HEK293 (cell line): ENCODE measurements around the gene PTPN9.

Experiments used
- GFI1B ChIP-seq: fragments of 450-650 bp; formaldehyde crosslinking; IDR thresholded peaks from 2 replicates; pipeline ENCODE4 v1.5.1; 2016; ENCODE audit warnings: missing biosample characterization, missing genetic modification characterization
- GLIS1 ChIP-seq: fragments of 450-650 bp; formaldehyde crosslinking; IDR thresholded peaks from 2 replicates; pipeline ENCODE4 v1.5.1; 2016; ENCODE audit warnings: missing biosample characterization, missing genetic modification characterization
- HOXC10 ChIP-seq: sonication (generic); formaldehyde crosslinking; IDR thresholded peaks from 2 replicates; pipeline ENCODE4 v1.8.1; 2023; ENCODE audit warnings: mild to moderate bottlenecking, missing genetic modification reagents
- IKZF3 ChIP-seq: fragments of 450-650 bp; IDR thresholded peaks from 2 replicates; pipeline ENCODE4 v1.5.0; 2018; ENCODE audit warnings: missing biosample characterization, mild to moderate bottlenecking, missing genetic modification characterization, moderate library complexity
- PRDM1 ChIP-seq: fragments of 450-650 bp; formaldehyde crosslinking; IDR thresholded peaks from 2 replicates; pipeline ENCODE4; 2016; ENCODE audit warnings: missing biosample characterization, missing genetic modification characterization
- REPIN1 ChIP-seq: fragments of 450-650 bp; formaldehyde crosslinking; IDR thresholded peaks from 2 replicates; pipeline ENCODE4 v1.5.1; 2017; ENCODE audit warnings: missing biosample characterization, missing genetic modification characterization, low read depth
- SCRT2 ChIP-seq: fragments of 450-650 bp; formaldehyde crosslinking; IDR thresholded peaks from 2 replicates; pipeline ENCODE4 v1.5.1; 2016; ENCODE audit warnings: missing biosample characterization, missing genetic modification characterization
- ZIC2 ChIP-seq: fragments of 450-650 bp; formaldehyde crosslinking; IDR thresholded peaks from 2 replicates; pipeline ENCODE4 v1.5.1; 2016; ENCODE audit warnings: missing biosample characterization, missing genetic modification characterization
- ZNF10 ChIP-seq: fragments of 450-650 bp; formaldehyde crosslinking; IDR thresholded peaks from 2 replicates; pipeline ENCODE4 v1.5.1; 2017; ENCODE audit warnings: missing biosample characterization, missing genetic modification characterization
- ZNF140 ChIP-seq: fragments of 450-650 bp; formaldehyde crosslinking; IDR thresholded peaks from 2 replicates; pipeline ENCODE4 v1.5.1; 2016; ENCODE audit warnings: missing biosample characterization, missing genetic modification characterization
- ZNF266 ChIP-seq: fragments of 450-650 bp; formaldehyde crosslinking; IDR thresholded peaks from 2 replicates; pipeline ENCODE4 v1.5.1; 2016; ENCODE audit warnings: missing biosample characterization, missing genetic modification characterization, low read depth
- ZNF274 ChIP-seq, 2 experiments: fragments of 200-500 bp in 1 of 2; fragments of 450-650 bp in 1 of 2; sonication (Bioruptor generic) in 1 of 2; formaldehyde crosslinking in 1 of 2; IDR thresholded peaks; 2 replicates each; pipeline versions ENCODE4 v1.5.1 to v1.6.1; 2014 to 2016; ENCODE audit warnings: borderline replicate concordance in 1 of 2, inconsistent platforms in 1 of 2, low read length in 1 of 2, missing biosample characterization in 1 of 2, missing genetic modification characterization in 1 of 2
- ZNF350 ChIP-seq: fragments of 450-650 bp; formaldehyde crosslinking; IDR thresholded peaks from 2 replicates; pipeline ENCODE4 v1.5.0; 2017; ENCODE audit warnings: missing biosample characterization, mild to moderate bottlenecking, missing genetic modification characterization
- ZNF354C ChIP-seq: fragments of 450-650 bp; formaldehyde crosslinking; IDR thresholded peaks from 2 replicates; pipeline ENCODE4 v1.5.1; 2016; ENCODE audit warnings: missing biosample characterization, missing genetic modification characterization, low read depth, borderline replicate concordance
- ZNF366 ChIP-seq: fragments of 450-650 bp; formaldehyde crosslinking; conservative IDR thresholded peaks from 2 replicates; pipeline ENCODE4 v1.5.1; 2016; ENCODE audit warnings: missing biosample characterization, missing genetic modification characterization
- ZNF394 ChIP-seq: fragments of 450-650 bp; formaldehyde crosslinking; IDR thresholded peaks from 2 replicates; pipeline ENCODE4 v1.5.1; 2016; ENCODE audit warnings: missing biosample characterization, missing genetic modification characterization, mild to moderate bottlenecking, moderate library complexity, borderline replicate concordance
- ZNF404 ChIP-seq: fragments of 450-650 bp; formaldehyde crosslinking; IDR thresholded peaks from 2 replicates; pipeline ENCODE4 v1.5.1; 2017; ENCODE audit warnings: missing biosample characterization, missing genetic modification characterization
- ZNF501 ChIP-seq: fragments of 450-650 bp; formaldehyde crosslinking; IDR thresholded peaks from 2 replicates; pipeline ENCODE4 v1.5.1; 2016; ENCODE audit warnings: missing biosample characterization, missing genetic modification characterization
- ZNF560 ChIP-seq: fragments of 450-650 bp; formaldehyde crosslinking; IDR thresholded peaks from 2 replicates; pipeline ENCODE4 v1.5.1; 2017; ENCODE audit warnings: missing biosample characterization, missing genetic modification characterization, borderline replicate concordance
- ZNF677 ChIP-seq: fragments of 450-650 bp; IDR thresholded peaks from 2 replicates; pipeline ENCODE4 v1.5.0; 2018; ENCODE audit warnings: missing biosample characterization, mild to moderate bottlenecking, missing genetic modification characterization, moderate library complexity
- ZSCAN23 ChIP-seq: fragments of 450-650 bp; formaldehyde crosslinking; IDR thresholded peaks from 2 replicates; pipeline ENCODE4 v1.5.1; 2016; ENCODE audit warnings: missing biosample characterization, missing genetic modification characterization
- ZXDB ChIP-seq: fragments of 450-650 bp; formaldehyde crosslinking; IDR thresholded peaks from 2 replicates; pipeline ENCODE4 v1.5.1; 2016; ENCODE audit warnings: missing biosample characterization, missing genetic modification characterization
- TF ChIP-seq, protein P1 (sequence below): fragments of 450-650 bp; formaldehyde crosslinking; IDR thresholded peaks from 2 replicates; pipeline ENCODE4 v1.5.1; 2016; ENCODE audit warnings: missing biosample characterization, missing genetic modification characterization
- TF ChIP-seq, protein P2 (sequence below): fragments of 450-650 bp; formaldehyde crosslinking; IDR thresholded peaks from 2 replicates; pipeline ENCODE4 v1.5.1; 2016; ENCODE audit warnings: missing biosample characterization, missing genetic modification characterization
- TF ChIP-seq, protein P3 (sequence below): fragments of 450-650 bp; formaldehyde crosslinking; IDR thresholded peaks from 2 replicates; pipeline ENCODE4 v1.5.1; 2016; ENCODE audit warnings: missing biosample characterization, missing genetic modification characterization
- TF ChIP-seq, protein P4 (sequence below): fragments of 450-650 bp; formaldehyde crosslinking; IDR thresholded peaks from 2 replicates; pipeline ENCODE4 v1.5.1; 2016; ENCODE audit warnings: missing biosample characterization, missing genetic modification characterization, borderline replicate concordance
- TF ChIP-seq, protein P5 (sequence below): fragments of 450-650 bp; formaldehyde crosslinking; IDR thresholded peaks from 2 replicates; pipeline ENCODE4; 2016; ENCODE audit warnings: missing biosample characterization, missing genetic modification characterization

Gene PTPN9

DNA sequence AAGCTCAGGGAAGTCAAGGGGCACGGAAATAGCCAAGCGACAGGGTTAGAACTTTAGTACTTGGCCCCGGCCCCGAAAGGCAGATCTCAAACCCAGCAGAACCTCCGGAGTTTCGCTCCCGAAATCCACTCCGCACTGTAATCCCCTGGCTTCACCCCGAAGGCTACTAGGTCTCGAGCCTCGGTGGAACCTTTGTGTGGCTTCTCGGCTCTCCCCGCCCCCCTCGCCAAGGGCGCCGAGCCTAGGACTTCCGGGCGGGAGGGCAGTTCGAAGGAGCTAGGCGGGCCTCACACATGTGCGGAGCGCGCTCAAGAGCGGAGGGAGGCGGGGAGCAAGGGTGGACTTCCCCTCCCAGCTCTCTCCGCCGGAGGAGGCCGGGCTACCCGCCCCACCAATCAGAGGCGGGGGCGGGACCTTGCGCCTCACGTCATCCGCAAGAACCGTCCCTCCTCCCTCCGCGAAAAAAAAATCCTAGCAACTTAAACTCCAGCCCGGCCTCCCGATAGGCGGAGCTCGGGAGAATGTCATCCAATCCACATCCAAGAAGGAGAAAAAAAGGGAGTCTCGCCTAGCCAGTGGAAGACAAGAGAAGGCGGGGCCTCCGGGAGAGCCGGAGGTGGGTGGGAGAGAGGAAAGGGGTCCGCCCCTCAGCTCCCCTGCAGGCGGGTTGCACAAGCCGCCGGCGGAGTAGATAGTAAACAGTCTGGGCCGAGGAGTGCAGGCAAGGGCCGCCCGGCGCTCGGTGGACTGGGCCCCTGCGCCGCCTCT, 125.2 kb downstream of the PTPN9 start (continued):
- 0 out of 2 replicates have a peak, but pooled peaks have one; percentile 85 for TF ChIP-seq ZXDB (tag by site-specific recombination)
- TF ChIP-seq ZNF354C (tag by site-specific recombination): no peak
- TF ChIP-seq ZNF10: no peak
- TF ChIP-seq, protein P1, sequence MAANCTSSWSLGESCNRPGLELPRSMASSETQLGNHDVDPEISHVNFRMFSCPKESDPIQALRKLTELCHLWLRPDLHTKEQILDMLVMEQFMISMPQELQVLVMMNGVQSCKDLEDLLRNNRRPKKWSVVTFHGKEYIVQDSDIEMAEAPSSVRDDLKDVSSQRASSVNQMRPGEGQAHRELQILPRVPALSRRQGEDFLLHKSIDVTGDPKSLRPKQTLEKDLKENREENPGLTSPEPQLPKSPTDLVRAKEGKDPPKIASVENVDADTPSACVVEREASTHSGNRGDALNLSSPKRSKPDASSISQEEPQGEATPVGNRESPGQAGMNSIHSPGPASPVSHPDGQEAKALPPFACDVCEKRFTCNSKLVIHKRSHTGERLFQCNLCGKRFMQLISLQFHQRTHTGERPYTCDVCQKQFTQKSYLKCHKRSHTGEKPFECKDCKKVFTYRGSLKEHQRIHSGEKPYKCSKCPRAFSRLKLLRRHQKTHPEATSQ (tag by site-specific recombination): no peak
- no peak for TF ChIP-seq SCRT2 (tag by site-specific recombination)
- TF ChIP-seq ZNF274 (IDR thresholded peaks at IDR 0.05; ENCODE audit: low read length): no peak
- TF ChIP-seq ZNF274 (tag by site-specific recombination; IDR thresholded peaks at IDR 0.05; ENCODE audit: borderline replicate concordance): no peak
- TF ChIP-seq ZNF350 (tag by site-specific recombination): no peak
- no peak for TF ChIP-seq ZSCAN23 (tag by site-specific recombination)
- TF ChIP-seq ZIC2: no peak
- TF ChIP-seq, protein P2, sequence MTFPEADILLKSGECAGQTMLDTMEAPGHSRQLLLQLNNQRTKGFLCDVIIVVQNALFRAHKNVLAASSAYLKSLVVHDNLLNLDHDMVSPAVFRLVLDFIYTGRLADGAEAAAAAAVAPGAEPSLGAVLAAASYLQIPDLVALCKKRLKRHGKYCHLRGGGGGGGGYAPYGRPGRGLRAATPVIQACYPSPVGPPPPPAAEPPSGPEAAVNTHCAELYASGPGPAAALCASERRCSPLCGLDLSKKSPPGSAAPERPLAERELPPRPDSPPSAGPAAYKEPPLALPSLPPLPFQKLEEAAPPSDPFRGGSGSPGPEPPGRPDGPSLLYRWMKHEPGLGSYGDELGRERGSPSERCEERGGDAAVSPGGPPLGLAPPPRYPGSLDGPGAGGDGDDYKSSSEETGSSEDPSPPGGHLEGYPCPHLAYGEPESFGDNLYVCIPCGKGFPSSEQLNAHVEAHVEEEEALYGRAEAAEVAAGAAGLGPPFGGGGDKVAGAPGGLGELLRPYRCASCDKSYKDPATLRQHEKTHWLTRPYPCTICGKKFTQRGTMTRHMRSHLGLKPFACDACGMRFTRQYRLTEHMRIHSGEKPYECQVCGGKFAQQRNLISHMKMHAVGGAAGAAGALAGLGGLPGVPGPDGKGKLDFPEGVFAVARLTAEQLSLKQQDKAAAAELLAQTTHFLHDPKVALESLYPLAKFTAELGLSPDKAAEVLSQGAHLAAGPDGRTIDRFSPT (tag by site-specific recombination): no peak
- TF ChIP-seq ZNF404 (tag by site-specific recombination): no peak
- TF ChIP-seq ZNF501 (tag by site-specific recombination): 0 out of 2 replicates have a peak, but pooled peaks have one; percentile 20
- TF ChIP-seq, protein P3, sequence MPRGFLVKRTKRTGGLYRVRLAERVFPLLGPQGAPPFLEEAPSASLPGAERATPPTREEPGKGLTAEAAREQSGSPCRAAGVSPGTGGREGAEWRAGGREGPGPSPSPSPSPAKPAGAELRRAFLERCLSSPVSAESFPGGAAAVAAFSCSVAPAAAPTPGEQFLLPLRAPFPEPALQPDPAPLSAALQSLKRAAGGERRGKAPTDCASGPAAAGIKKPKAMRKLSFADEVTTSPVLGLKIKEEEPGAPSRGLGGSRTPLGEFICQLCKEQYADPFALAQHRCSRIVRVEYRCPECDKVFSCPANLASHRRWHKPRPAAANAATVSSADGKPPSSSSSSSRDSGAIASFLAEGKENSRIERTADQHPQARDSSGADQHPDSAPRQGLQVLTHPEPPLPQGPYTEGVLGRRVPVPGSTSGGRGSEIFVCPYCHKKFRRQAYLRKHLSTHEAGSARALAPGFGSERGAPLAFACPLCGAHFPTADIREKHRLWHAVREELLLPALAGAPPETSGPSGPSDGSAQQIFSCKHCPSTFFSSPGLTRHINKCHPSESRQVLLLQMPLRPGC (tag by site-specific recombination): no peak
- TF ChIP-seq PRDM1: no peak
- peak; percentile 83 for TF ChIP-seq GLIS1
- no peak; the same call in 1 of the 2 replicates for TF ChIP-seq ZNF677 (tag by site-specific recombination)
- no peak for TF ChIP-seq REPIN1
- TF ChIP-seq, protein P4, sequence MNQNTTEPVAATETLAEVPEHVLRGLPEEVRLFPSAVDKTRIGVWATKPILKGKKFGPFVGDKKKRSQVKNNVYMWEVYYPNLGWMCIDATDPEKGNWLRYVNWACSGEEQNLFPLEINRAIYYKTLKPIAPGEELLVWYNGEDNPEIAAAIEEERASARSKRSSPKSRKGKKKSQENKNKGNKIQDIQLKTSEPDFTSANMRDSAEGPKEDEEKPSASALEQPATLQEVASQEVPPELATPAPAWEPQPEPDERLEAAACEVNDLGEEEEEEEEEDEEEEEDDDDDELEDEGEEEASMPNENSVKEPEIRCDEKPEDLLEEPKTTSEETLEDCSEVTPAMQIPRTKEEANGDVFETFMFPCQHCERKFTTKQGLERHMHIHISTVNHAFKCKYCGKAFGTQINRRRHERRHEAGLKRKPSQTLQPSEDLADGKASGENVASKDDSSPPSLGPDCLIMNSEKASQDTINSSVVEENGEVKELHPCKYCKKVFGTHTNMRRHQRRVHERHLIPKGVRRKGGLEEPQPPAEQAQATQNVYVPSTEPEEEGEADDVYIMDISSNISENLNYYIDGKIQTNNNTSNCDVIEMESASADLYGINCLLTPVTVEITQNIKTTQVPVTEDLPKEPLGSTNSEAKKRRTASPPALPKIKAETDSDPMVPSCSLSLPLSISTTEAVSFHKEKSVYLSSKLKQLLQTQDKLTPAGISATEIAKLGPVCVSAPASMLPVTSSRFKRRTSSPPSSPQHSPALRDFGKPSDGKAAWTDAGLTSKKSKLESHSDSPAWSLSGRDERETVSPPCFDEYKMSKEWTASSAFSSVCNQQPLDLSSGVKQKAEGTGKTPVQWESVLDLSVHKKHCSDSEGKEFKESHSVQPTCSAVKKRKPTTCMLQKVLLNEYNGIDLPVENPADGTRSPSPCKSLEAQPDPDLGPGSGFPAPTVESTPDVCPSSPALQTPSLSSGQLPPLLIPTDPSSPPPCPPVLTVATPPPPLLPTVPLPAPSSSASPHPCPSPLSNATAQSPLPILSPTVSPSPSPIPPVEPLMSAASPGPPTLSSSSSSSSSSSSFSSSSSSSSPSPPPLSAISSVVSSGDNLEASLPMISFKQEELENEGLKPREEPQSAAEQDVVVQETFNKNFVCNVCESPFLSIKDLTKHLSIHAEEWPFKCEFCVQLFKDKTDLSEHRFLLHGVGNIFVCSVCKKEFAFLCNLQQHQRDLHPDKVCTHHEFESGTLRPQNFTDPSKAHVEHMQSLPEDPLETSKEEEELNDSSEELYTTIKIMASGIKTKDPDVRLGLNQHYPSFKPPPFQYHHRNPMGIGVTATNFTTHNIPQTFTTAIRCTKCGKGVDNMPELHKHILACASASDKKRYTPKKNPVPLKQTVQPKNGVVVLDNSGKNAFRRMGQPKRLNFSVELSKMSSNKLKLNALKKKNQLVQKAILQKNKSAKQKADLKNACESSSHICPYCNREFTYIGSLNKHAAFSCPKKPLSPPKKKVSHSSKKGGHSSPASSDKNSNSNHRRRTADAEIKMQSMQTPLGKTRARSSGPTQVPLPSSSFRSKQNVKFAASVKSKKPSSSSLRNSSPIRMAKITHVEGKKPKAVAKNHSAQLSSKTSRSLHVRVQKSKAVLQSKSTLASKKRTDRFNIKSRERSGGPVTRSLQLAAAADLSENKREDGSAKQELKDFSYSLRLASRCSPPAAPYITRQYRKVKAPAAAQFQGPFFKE (tag by site-specific recombination): no peak
- no peak for TF ChIP-seq HOXC10 (CRISPR knock-in tag)
- TF ChIP-seq ZNF266: no peak
- no peak for TF ChIP-seq ZNF140 (tag by site-specific recombination)
- peak; percentile 85 for TF ChIP-seq ZNF366 (tag by site-specific recombination)
- TF ChIP-seq ZNF394 (tag by site-specific recombination): no peak; the same call in 1 of the 2 replicates
- TF ChIP-seq ZNF560 (tag by site-specific recombination): no peak
- TF ChIP-seq GFI1B (tag by site-specific recombination): no peak
- no peak; the same call in 1 of the 2 replicates for TF ChIP-seq IKZF3 (tag by site-specific recombination)
- TF ChIP-seq, protein P5, sequence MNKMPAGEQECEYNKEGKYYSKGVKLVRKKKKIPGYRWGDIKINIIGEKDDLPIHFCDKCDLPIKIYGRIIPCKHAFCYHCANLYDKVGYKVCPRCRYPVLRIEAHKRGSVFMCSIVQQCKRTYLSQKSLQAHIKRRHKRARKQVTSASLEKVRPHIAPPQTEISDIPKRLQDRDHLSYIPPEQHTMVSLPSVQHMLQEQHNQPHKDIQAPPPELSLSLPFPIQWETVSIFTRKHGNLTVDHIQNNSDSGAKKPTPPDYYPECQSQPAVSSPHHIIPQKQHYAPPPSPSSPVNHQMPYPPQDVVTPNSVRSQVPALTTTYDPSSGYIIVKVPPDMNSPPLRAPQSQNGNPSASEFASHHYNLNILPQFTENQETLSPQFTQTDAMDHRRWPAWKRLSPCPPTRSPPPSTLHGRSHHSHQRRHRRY (tag by site-specific recombination): no peak
